Activated T-helper 1 cell treated with anti-CD3 and anti-CD28 coated beads, Interleukin-2, amount 50 U/mL, for 16 hours (primary cell): ENCODE measurements around the gene NEURL1B.
"Not testable (repeated sequence)": the region's sequence is repeated elsewhere in the genome, so short reads cannot be mapped to it uniquely, and the experiment has no call there.

ENCODE experiments used
- DNase-seq, 2 donors: peaks; one replicate each; pipeline ENCODE4 v3.0.0-alpha.2; 2020; ENCODE audit warnings: low read depth in 1 of 2, low spot score in 1 of 2

The NEURL1B gene

GRCh38 chr5:172672681-172673080 lies 31.6 kb downstream of the NEURL1B start:
- no peak for DNase-seq

- no peak for DNase-seq
Measured at GRCh38 chr5:172674155-172674554, 33.1 kb downstream of the NEURL1B start.

- DNase-seq = no peak
Measured at GRCh38 chr5:172676914-172677475, 35.9 kb downstream of the NEURL1B start.

GRCh38 chr5:172678362-172678874 lies 37.4 kb downstream of the NEURL1B start:
- not testable (repeated sequence) for DNase-seq

- no peak for DNase-seq
Measured at GRCh38 chr5:172678902-172679301, 37.8 kb downstream of the NEURL1B start.

GRCh38 chr5:172679628-172680212 lies 38.7 kb downstream of the NEURL1B start:
- no peak for DNase-seq

GRCh38 chr5:172680921-172681320 lies 39.9 kb downstream of the NEURL1B start:
- no peak for DNase-seq

- DNase-seq = no peak
Measured at GRCh38 chr5:172681421-172681820, 40.4 kb downstream of the NEURL1B start.

GRCh38 chr5:172683264-172683644 lies 42.2 kb downstream of the NEURL1B start:
- no peak for DNase-seq

- DNase-seq = peak; percentile 29 to 40
Measured at GRCh38 chr5:172683645-172684471, 42.8 kb downstream of the NEURL1B start.

GRCh38 chr5:172685091-172685490 lies 44.0 kb downstream of the NEURL1B start:
- DNase-seq = no peak

- DNase-seq = no peak
Measured at GRCh38 chr5:172686111-172686510, 45.0 kb downstream of the NEURL1B start.

GRCh38 chr5:172686539-172687390 lies 45.7 kb downstream of the NEURL1B start:
- DNase-seq = no peak

- no peak for DNase-seq
Measured at GRCh38 chr5:172687940-172688339, 46.9 kb downstream of the NEURL1B start.

GRCh38 chr5:172688349-172689217 lies 47.5 kb downstream of the NEURL1B start:
- no peak for DNase-seq

GRCh38 chr5:172689218-172689572 lies 48.1 kb downstream of the NEURL1B start:
- DNase-seq = no peak

GRCh38 chr5:172689801-172690200 lies 48.7 kb downstream of the NEURL1B start:
- no peak for DNase-seq

- no peak for DNase-seq
Measured at GRCh38 chr5:172690258-172691075, 49.4 kb downstream of the NEURL1B start.

- DNase-seq = no peak
Measured at GRCh38 chr5:172691886-172692285, 50.8 kb downstream of the NEURL1B start.

- no peak for DNase-seq
Measured at GRCh38 chr5:172692451-172692850, 51.4 kb downstream of the NEURL1B start.
